Right atrium auricular region (tissue), 2 donors: Measurements from ENCODE around the gene CAMTA1. TPM values are rescaled to one million over a fixed set of nuclear protein-coding genes. Genes with fewer than 3 reads are reported as not detected.

ENCODE experiments used
- DNase-seq: peaks from one replicate; pipeline ENCODE4 v3.0.0-alpha.2; 2019; ENCODE audit warnings: low spot score
- H3K27ac ChIP-seq, 2 donors: fragments of 200-600 bp; sonication (generic); 1 replicate in 1 of 2; 2 replicates in 1 of 2; pipeline ENCODE4 v1.5.1; 2016 to 2019
- H3K27me3 ChIP-seq, 2 donors: fragments of 200-600 bp; sonication (generic); one replicate each; pipeline versions ENCODE4 v1.5.1 to v1.6.0; 2017 to 2019
- H3K36me3 ChIP-seq: fragments of 200-600 bp; sonication (generic); one replicate; pipeline ENCODE4 v1.5.1; 2016
- H3K4me1 ChIP-seq, 2 donors: fragments of 200-600 bp; sonication (generic); one replicate each; pipeline versions ENCODE4 v1.5.1 to v1.6.0; 2017 to 2019
- H3K4me3 ChIP-seq, 2 donors: fragments of 200-600 bp; sonication (generic); 1 replicate in 1 of 2; 2 replicates in 1 of 2; pipeline ENCODE4 v1.5.1; 2017 to 2019; ENCODE audit warnings: mild to moderate bottlenecking in 1 of 2, moderate library complexity in 1 of 2
- H3K9me3 ChIP-seq, 2 donors: fragments of 200-600 bp; sonication (generic); one replicate each; pipeline ENCODE4 v1.5.1; 2019
- total RNA-seq, 2 donors: library from RNA; depleted of rRNA; stranded (reverse); fragments of >200 nt; gene quantifications; one replicate each; pipeline ENCODE4 v1.1.0, GENCODE V29; 2016
- TF ChIP-seq, protein P1 (sequence below), 2 donors: fragments of 200-600 bp; sonication (generic); IDR thresholded peaks; one replicate each; pipeline ENCODE4 v1.5.1; 2019; ENCODE audit warnings: antibody characterized with exemption in 2 of 2

CAMTA1 gene
- total RNA-seq, 2 donors from 2014 or later = 132 to 190 TPM

DNA sequence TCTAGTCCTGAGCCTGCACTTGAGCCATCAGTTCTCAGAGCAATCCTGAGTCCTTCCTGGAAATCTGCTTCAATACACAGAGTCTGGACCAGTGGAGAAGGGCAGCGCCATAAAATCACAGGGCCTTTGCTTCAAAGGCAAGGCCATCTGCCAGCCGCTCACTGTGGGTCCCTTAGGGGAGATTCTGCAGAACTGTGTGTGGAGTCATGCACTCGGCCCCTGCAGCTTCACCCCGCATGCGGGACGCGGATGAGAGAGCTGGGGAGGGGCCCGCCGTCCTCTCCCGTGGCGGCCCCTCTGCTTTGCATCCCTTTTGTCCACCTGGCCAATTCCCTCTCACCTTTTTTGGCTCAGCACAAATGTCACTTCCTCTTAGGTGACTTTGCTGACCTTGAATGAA lies 674.7 kb downstream of the CAMTA1 start:
- Histone ChIP-seq H3K36me3 (no peaks in the 10 kb centered on the region), H3K4me1 (peaks cover 0 to 9% of the 10 kb centered on the region in 2 donors), H3K27ac (no peak overlapping the region), H3K4me3 (no peak overlapping the region), H3K27me3 (no peaks in the 10 kb centered on the region), H3K9me3 (no peaks in the 10 kb centered on the region)
- TF ChIP-seq, protein P1, sequence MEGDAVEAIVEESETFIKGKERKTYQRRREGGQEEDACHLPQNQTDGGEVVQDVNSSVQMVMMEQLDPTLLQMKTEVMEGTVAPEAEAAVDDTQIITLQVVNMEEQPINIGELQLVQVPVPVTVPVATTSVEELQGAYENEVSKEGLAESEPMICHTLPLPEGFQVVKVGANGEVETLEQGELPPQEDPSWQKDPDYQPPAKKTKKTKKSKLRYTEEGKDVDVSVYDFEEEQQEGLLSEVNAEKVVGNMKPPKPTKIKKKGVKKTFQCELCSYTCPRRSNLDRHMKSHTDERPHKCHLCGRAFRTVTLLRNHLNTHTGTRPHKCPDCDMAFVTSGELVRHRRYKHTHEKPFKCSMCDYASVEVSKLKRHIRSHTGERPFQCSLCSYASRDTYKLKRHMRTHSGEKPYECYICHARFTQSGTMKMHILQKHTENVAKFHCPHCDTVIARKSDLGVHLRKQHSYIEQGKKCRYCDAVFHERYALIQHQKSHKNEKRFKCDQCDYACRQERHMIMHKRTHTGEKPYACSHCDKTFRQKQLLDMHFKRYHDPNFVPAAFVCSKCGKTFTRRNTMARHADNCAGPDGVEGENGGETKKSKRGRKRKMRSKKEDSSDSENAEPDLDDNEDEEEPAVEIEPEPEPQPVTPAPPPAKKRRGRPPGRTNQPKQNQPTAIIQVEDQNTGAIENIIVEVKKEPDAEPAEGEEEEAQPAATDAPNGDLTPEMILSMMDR (IDR thresholded peaks at IDR 0.05) = no peak
- no peak for DNase-seq

DNA sequence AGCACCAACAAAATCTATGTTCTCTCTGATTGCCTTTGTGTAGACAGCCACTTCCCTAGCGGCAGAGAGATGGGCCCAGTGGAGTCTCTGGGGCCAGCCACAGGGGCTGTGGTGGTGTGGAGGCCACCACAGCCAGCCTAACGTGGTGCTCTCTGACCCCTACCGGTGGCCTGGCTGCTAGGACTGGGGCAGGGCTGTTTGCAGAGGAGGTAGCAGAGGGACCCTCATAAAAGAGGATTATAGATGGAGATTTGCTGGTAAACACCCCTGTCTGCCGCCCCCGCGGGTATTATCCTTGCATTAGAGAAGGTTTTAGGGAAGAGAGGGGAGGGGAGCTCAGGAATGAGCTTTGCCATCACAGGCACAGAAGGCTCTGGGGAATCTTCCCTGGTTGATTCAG lies 675.6 kb downstream of the CAMTA1 start:
- no peaks in the 10 kb centered on the region for H3K36me3 ChIP-seq
- H3K9me3 ChIP-seq = no peaks in the 10 kb centered on the region
- no peak overlapping the region for H3K4me3 ChIP-seq
- DNase-seq = no peak
- TF ChIP-seq, protein P1 (IDR thresholded peaks at IDR 0.05) = no peak
- H3K4me1 ChIP-seq = peaks cover 0 to under 1% of the 10 kb centered on the region in 2 donors
- H3K27me3 ChIP-seq = no peaks in the 10 kb centered on the region
- no peak overlapping the region for H3K27ac ChIP-seq

DNA sequence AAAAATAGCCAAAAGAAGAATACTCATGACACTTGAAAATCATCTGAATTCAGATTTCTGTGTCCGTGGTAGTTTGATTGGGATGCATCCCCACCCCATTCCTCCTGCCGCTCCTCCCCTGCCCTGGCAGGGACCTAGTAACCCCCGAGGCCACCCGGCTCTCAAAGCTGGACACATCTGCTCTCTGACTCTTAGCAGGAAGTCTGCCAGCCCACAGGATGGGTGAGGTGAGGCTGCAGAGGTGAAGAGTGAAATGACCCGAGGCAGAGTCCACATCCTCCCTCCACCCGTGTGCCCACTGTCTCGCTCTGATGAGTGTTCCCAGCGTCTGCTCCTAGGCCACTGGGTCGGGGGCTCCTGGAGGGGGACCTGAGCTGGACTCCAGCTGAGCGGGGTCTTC lies 677.4 kb downstream of the CAMTA1 start:
- Histone ChIP-seq H3K27me3 (no peaks in the 10 kb centered on the region), H3K9me3 (no peaks in the 10 kb centered on the region), H3K4me1 (no peaks in the 10 kb centered on the region), H3K4me3 (no peak overlapping the region), H3K36me3 (no peaks in the 10 kb centered on the region), H3K27ac (no peak overlapping the region)
- TF ChIP-seq, protein P1 (IDR thresholded peaks at IDR 0.05) = no peak
- DNase-seq = no peak

DNA sequence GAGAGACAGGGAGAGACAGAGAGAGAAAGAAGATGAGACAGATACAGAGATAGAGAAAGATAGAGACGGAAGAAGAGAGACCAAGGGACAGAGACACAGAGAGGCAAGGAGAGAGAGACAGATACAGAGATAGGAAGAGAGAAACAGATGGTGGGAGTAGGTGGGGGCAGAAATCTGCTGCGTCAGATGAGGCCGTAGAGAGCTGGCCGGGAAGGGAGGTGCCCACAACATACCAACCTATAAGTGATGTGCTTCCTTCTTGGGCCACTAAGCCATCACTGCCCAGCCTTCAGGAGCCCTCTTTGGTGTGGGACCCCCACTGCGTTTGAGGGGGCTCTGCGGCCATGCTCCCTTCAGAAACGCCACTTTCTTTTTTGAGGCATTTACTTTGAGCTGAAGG lies 678.3 kb downstream of the CAMTA1 start:
- TF ChIP-seq, protein P1 (IDR thresholded peaks at IDR 0.05) = no peak

DNA sequence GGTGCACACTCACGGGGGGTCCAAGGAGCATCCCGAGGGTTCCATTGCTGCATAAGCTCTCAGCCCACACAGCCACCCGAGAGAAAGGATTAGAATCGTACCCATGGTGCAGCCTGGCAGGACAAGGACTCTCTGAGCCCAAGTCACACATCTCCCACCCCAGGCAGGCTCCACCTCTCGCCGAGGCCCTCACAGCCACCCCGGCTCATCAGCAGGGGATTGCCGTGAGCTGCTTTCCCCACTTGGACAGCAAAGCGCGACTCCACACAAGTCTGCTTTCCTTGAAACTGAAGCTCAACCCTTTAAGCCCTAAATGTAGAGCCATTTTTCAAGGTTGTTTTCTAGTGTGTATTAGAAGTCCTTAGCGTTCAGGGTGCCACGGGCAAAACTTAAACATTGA lies 679.5 kb downstream of the CAMTA1 start:
- no peak overlapping the region for H3K4me3 ChIP-seq
- no peak overlapping the region for H3K27ac ChIP-seq
- TF ChIP-seq, protein P1 (IDR thresholded peaks at IDR 0.05) = no peak
- H3K27me3 ChIP-seq = no peaks in the 10 kb centered on the region
- H3K4me1 ChIP-seq = peaks cover 0 to 8% of the 10 kb centered on the region in 2 donors
- no peak for DNase-seq
- H3K36me3 ChIP-seq = no peaks in the 10 kb centered on the region
- no peaks in the 10 kb centered on the region for H3K9me3 ChIP-seq

More for the DNA sequence above, 678.3 kb downstream of the CAMTA1 start:
- H3K4me1 ChIP-seq = no peaks in the 10 kb centered on the region
- no peak overlapping the region for H3K27ac ChIP-seq
- no peak overlapping the region for H3K4me3 ChIP-seq
- no peaks in the 10 kb centered on the region for H3K27me3 ChIP-seq
- no peaks in the 10 kb centered on the region for H3K9me3 ChIP-seq
- H3K36me3 ChIP-seq = no peaks in the 10 kb centered on the region
- no peak for DNase-seq

DNA sequence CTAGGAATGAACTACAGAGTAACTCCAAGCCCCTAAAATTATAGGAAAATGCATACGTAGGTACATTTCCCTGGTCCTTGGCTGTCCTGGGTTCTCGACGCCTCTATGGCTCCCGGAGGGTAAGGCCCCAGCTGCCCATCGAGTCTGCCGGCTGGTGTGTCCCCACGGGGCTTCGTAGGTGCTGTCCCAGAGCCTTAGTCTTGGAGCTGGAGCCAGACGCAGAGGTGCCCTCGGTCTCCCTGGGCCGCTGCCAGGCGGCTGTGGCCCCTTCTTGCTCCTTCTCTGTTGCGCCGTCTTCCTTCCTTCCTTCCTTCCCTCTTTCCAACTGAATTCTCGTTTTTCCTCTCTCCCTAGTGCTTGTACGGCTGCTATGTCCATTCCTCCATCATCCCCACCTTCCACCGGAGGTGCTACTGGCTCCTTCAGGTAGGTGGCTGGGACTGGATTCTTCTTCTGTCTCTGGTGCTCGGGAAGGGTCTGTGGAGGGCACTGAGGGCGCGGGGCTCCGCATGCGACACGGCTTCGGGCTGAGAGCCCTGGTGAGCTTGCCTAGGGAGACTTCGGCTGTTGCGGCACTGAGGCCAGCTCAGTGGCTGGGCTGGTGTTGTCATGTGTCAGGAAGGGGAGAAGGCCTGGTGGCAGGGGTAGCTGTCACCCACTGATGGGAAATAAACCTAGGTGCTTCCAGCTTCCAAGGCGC lies 682.4 kb downstream of the CAMTA1 start:
- DNase-seq = no peak
- Histone ChIP-seq H3K4me1 (peaks cover 0 to 26% of the 10 kb centered on the region in 2 donors), H3K36me3 (no peaks in the 10 kb centered on the region), H3K27ac (no peak overlapping the region), H3K4me3 (no peak overlapping the region), H3K9me3 (no peaks in the 10 kb centered on the region), H3K27me3 (no peaks in the 10 kb centered on the region)
- TF ChIP-seq, protein P1 (IDR thresholded peaks at IDR 0.05) = no peak
